OCI-LY7 (cell line): ENCODE data around the gene C20orf204. TPM values are rescaled to one million over a fixed set of nuclear protein-coding genes. Genes with fewer than 3 reads are reported as not detected.

ENCODE experiments used
- BruUV-seq: library from RNA; stranded (reverse); fragments of 400-500 nt; replicated peaks from 2 replicates; lab custom pipeline; 2021; lab: Mats Ljungman, UMichigan
- CTCF ChIA-PET: fragments of 300-600 bp; sonication (Branson Sonifier 250); formaldehyde crosslinking; loops from one replicate; lab custom pipeline; 2022; ENCODE audit warnings: antibody characterized with exemption; ENCODE audit not compliant: unreplicated experiment; lab: Charles Lee
- POLR2A ChIA-PET: fragments of 300-600 bp; sonication (Branson Sonifier 250); formaldehyde crosslinking; loops from one replicate; lab custom pipeline; 2022; ENCODE audit warnings: antibody characterized with exemption; lab: Charles Lee
- DNase-seq: peaks from one replicate; pipeline ENCODE4 v3.0.0-alpha.2; 2015; ENCODE audit warnings: low spot score
- H2AFZ ChIP-seq: fragments of 200-600 bp; sonication (generic), shearing (Covaris generic); 2 replicates; pipeline ENCODE4 v1.6.1; 2014; ENCODE audit warnings: mild to moderate bottlenecking, antibody characterized with exemption, low read length, moderate library complexity
- H3K27ac ChIP-seq: fragments of 200-600 bp; sonication (generic); 2 replicates; pipeline ENCODE4 v1.5.1; 2014; ENCODE audit warnings: mixed run types, low read depth, mild to moderate bottlenecking, moderate library complexity, low read length, inconsistent platforms; ENCODE audit not compliant: poor library complexity, severe bottlenecking
- H3K36me3 ChIP-seq: fragments of 200-600 bp; sonication (generic); 2 replicates; pipeline ENCODE4 v1.6.1; 2014; ENCODE audit warnings: mild to moderate bottlenecking, antibody characterized with exemption, low read length, moderate library complexity, mixed read lengths; ENCODE audit not compliant: insufficient read depth
- H3K4me1 ChIP-seq: fragments of 200-600 bp; sonication (generic); 2 replicates; pipeline ENCODE4 v1.5.1; 2014; ENCODE audit warnings: mild to moderate bottlenecking, low read length; ENCODE audit not compliant: insufficient read depth, poor library complexity, severe bottlenecking
- H3K4me2 ChIP-seq: fragments of 200-600 bp; sonication (generic); 2 replicates; pipeline ENCODE4 v1.6.1; 2014; ENCODE audit warnings: mild to moderate bottlenecking, low read length
- H3K4me3 ChIP-seq: fragments of 200-600 bp; sonication (generic); 2 replicates; pipeline ENCODE4 v1.5.1; 2014; ENCODE audit warnings: mild to moderate bottlenecking, low read depth, low read length; ENCODE audit not compliant: poor library complexity, severe bottlenecking
- H3K79me2 ChIP-seq: fragments of 200-600 bp; sonication (generic); 2 replicates; pipeline ENCODE4 v1.6.1; 2016; ENCODE audit warnings: low read depth, mild to moderate bottlenecking, low read length, moderate library complexity, mixed read lengths; ENCODE audit not compliant: insufficient read depth
- H3K9me2 ChIP-seq: fragments of 200-600 bp; sonication (generic); 2 replicates; pipeline ENCODE4 v1.6.1; 2016; ENCODE audit warnings: mild to moderate bottlenecking, low read length, mixed read lengths; ENCODE audit not compliant: insufficient read depth
- H3K9me3 ChIP-seq: fragments of 200-600 bp; sonication (generic); 2 replicates; pipeline ENCODE4 v1.6.1; 2014; ENCODE audit warnings: mild to moderate bottlenecking, mixed run types, low read length, mixed read lengths
- H4K20me1 ChIP-seq: fragments of 200-600 bp; sonication (generic); 2 replicates; pipeline ENCODE4 v1.6.1; 2014; ENCODE audit warnings: mild to moderate bottlenecking, antibody characterized with exemption, low read length, moderate library complexity, mixed read lengths; ENCODE audit not compliant: insufficient read depth
- CTCF ChIP-seq: fragments of 200-600 bp; sonication (generic); conservative IDR thresholded peaks from 2 replicates; pipeline ENCODE4 v1.5.1; 2014; ENCODE audit warnings: mild to moderate bottlenecking, antibody characterized with exemption, low read length, moderate library complexity, mixed read lengths
- EZH2phosphoT487 ChIP-seq: fragments of 200-600 bp; sonication (generic); IDR thresholded peaks from 2 replicates; pipeline ENCODE4 v1.6.1; 2018; ENCODE audit warnings: low read depth, borderline replicate concordance, mild to moderate bottlenecking, mixed run types, antibody characterized with exemption, low read length, moderate library complexity, mixed read lengths
- intact Hi-C: fragments of 100-400 bp; cut with micrococcal nuclease; formaldehyde crosslinking; loops from one replicate; pipeline ENCODE4 v1.10.0; 2022; ENCODE audit not compliant: unreplicated experiment
- total RNA-seq, 2 experiments: library from RNA; depleted of rRNA in 1 of 2; stranded (reverse); fragments of >200 nt in 1 of 2; shearing (Covaris generic) in 1 of 2; gene quantifications; 2 replicates each; pipeline ENCODE4 v1.2.3, GENCODE V29; 2014 to 2022

The C20orf204 gene
- total RNA-seq, 2 experiments from 2014 or later = 3.5 to 6.7 TPM

GRCh38 chr20:64079273-64080012 is 43.5 kb downstream of the C20orf204 start, which contains the start of gene RGS19:
Gene RGS19, minus strand, starts transcription at chr20:64079518. Its CDS starts 2,632 bp downstream, at chr20:64076886.
- no peaks in the 10 kb centered on the region for H3K9me2 ChIP-seq
- H3K4me2 ChIP-seq = peak within 1 kb of the TSS; percentile 90
- intact Hi-C loops = loop anchor here (2.0 to 5.0 kb wide), 4 partner anchors 17 to 452 kb away; partner anchors contain the start of genes GMEB2, PRPF6 and TCEA2
- H4K20me1 ChIP-seq = no peaks in the 10 kb centered on the region
- peak within 1 kb of the TSS; percentile 97 for H3K27ac ChIP-seq
- peak within 1 kb of the TSS; percentile 94 for H3K4me3 ChIP-seq
- TF ChIP-seq CTCF (peak; percentile 23; the same call in 1 of the 2 replicates), EZH2phosphoT487 (no peak)
- peaks cover 13% of the 10 kb centered on the region; the same call in 1 of the 2 replicates for H3K79me2 ChIP-seq
- no peaks in the 10 kb centered on the region for H3K9me3 ChIP-seq
- H3K36me3 ChIP-seq = peaks cover 15% of the 10 kb centered on the region; the same call in 1 of the 2 replicates
- H2AFZ ChIP-seq = peak within 1 kb of the TSS; percentile 33; the same call in 1 of the 2 replicates
- ChIA-PET CTCF (interaction anchor here (1.2 kb wide), 1 partner anchor 20 kb away, joined by 7 read pairs; no protein-coding TSS in a partner anchor), POLR2A (interaction anchor here (0.6 to 1.2 kb wide), 4 partner anchors 10 to 36 kb away, joined by 3 to 5 read pairs (median 5); no protein-coding TSS in a partner anchor)
- no TSS peak for BruUV-seq
- peak; percentile 87 for DNase-seq
- H3K4me1 ChIP-seq = peaks cover 44% of the 10 kb centered on the region

- Histone ChIP-seq H3K79me2 (peaks cover 13% of the 10 kb centered on the region; the same call in 1 of the 2 replicates), H3K9me2 (no peaks in the 10 kb centered on the region), H3K4me3 (peak within 1 kb of the TSS; percentile 94), H3K27ac (peak within 1 kb of the TSS; percentile 97), H4K20me1 (no peaks in the 10 kb centered on the region), H2AFZ (peak within 1 kb of the TSS; percentile 33; the same call in 1 of the 2 replicates), H3K4me1 (peaks cover 44% of the 10 kb centered on the region), H3K4me2 (peak within 1 kb of the TSS; percentile 90), H3K36me3 (peaks cover 12% of the 10 kb centered on the region; the same call in 1 of the 2 replicates), H3K9me3 (no peaks in the 10 kb centered on the region)
- TF ChIP-seq CTCF (no peak), EZH2phosphoT487 (no peak)
- BruUV-seq = no TSS peak
- ChIA-PET POLR2A (interaction anchor here (0.9 to 1.2 kb wide), 2 partner anchors 9 to 19 kb away, joined by 5 read pairs; no protein-coding TSS in a partner anchor), CTCF (interaction anchor here (1.2 kb wide), 1 partner anchor 20 kb away, joined by 7 read pairs; no protein-coding TSS in a partner anchor)
- DNase-seq = no peak
- intact Hi-C loops = no loop called here
Observed at GRCh38 chr20:64080013-64080812, 44.2 kb downstream of the C20orf204 start, which contains the start of gene OPRL1. Gene OPRL1, plus strand, starts transcription at chr20:64080082. Its CDS starts 12,639 bp downstream, at chr20:64092721.
